HepG2 (cell line): ENCODE measurements around the gene TBC1D5. TPM values are rescaled to one million over a fixed set of nuclear protein-coding genes. Genes with fewer than 3 reads are reported as not detected.

Experiments
- E2F1 ChIP-seq: sonication (generic); formaldehyde crosslinking; IDR thresholded peaks from 2 replicates; pipeline ENCODE4 v1.5.0; 2020; ENCODE audit warnings: missing genetic modification reagents
- EP300 ChIP-seq, 3 experiments: sonication (generic) in 1 of 3; formaldehyde crosslinking in 1 of 3; IDR thresholded peaks; 2 replicates each; pipeline versions ENCODE4 v1.5.1 to v1.6.1; 2011 to 2020; ENCODE audit warnings: low read depth in 2 of 3, low read length in 2 of 3, borderline replicate concordance in 1 of 3, improper control_type of control experiment in 1 of 3, mild to moderate bottlenecking in 1 of 3, missing genetic modification reagents in 1 of 3, moderate library complexity in 1 of 3
- FOXA3 ChIP-seq: IDR thresholded peaks from 2 replicates; pipeline ENCODE4 v1.6.1; 2016; ENCODE audit warnings: missing genetic modification reagents, missing compliant biosample characterization
- HIVEP1 ChIP-seq: sonication (generic); formaldehyde crosslinking; IDR thresholded peaks from 2 replicates; pipeline ENCODE4 v1.4.0; 2020; ENCODE audit warnings: mild to moderate bottlenecking, missing genetic modification reagents
- KDM3A ChIP-seq: IDR thresholded peaks from 2 replicates; pipeline ENCODE4 v1.6.1; 2018; ENCODE audit warnings: low read depth, missing compliant biosample characterization
- MAX ChIP-seq: IDR thresholded peaks from 2 replicates; pipeline ENCODE4 v1.6.1; 2012; ENCODE audit warnings: inconsistent platforms
- POLR2AphosphoS5 ChIP-seq: IDR thresholded peaks from 2 replicates; pipeline ENCODE4 v1.6.1; 2012; ENCODE audit warnings: low read depth, low read length
- PRPF4 ChIP-seq: fragments of 200-400 bp; formaldehyde crosslinking; IDR thresholded peaks from 2 replicates; pipeline ENCODE4 v1.6.1; 2016; ENCODE audit warnings: low read length, low read depth; ENCODE audit not compliant: poor library complexity, severe bottlenecking
- SNAPC2 ChIP-seq: sonication (generic); formaldehyde crosslinking; IDR thresholded peaks from 2 replicates; pipeline ENCODE4 v1.8.1; 2022; ENCODE audit warnings: mild to moderate bottlenecking, missing genetic modification reagents
- TFDP1 ChIP-seq: IDR thresholded peaks from 2 replicates; pipeline ENCODE4 v1.6.1; 2016; ENCODE audit warnings: missing compliant biosample characterization, missing genetic modification reagents, borderline replicate concordance
- ZBTB25 ChIP-seq: IDR thresholded peaks from 2 replicates; pipeline ENCODE4 v1.6.1; 2018; ENCODE audit warnings: missing genetic modification reagents
- ZNF124 ChIP-seq: sonication (generic); formaldehyde crosslinking; IDR thresholded peaks from 2 replicates; pipeline ENCODE4 v1.4.0; 2020; ENCODE audit warnings: missing genetic modification reagents
- ZNF441 ChIP-seq: sonication (generic); formaldehyde crosslinking; IDR thresholded peaks from 2 replicates; pipeline ENCODE4 v1.7.0; 2021; ENCODE audit warnings: missing genetic modification reagents, borderline replicate concordance
- polyA plus RNA-seq, 8 experiments: library from polyadenylated mRNA; depleted of rRNA in 3 of 8; stranded (reverse) in 7 of 8; unstranded in 1 of 8; fragments of >200 nt; fragmentation: Illumina TruSeq in 4 of 8; extraction: Trizol in 4 of 8; gene quantifications; 2 replicates each; pipeline versions ENCODE4 v1.2.1 to v1.2.3, GENCODE V29; 2011 to 2016; ENCODE audit warnings: low read depth in 4 of 8, missing spikeins in 1 of 8, mixed read lengths in 1 of 8; ENCODE audit not compliant: insufficient read depth in 1 of 8
- total RNA-seq, 5 experiments: library from RNA; depleted of rRNA; stranded (reverse); fragments of >200 nt; fragmentation: Illumina TruSeq; extraction: Trizol; gene quantifications; 2 replicates each; pipeline ENCODE4 v1.2.3, GENCODE V29; 2016; ENCODE audit warnings: low read depth in 1 of 5

TBC1D5 gene
- total and polyA plus RNA-seq, 2 of the 13 experiments (the other 11 are each of a cell fraction or from before 2014, with no cell fraction given): 19.2 to 33.3 TPM

GRCh38 chr3:17741621-17742101 lies 770 bp downstream of the TBC1D5 start (continued):
- TF ChIP-seq KDM3A (CRISPR knock-in tag): no peak
- TF ChIP-seq ZNF441 (CRISPR knock-in tag): peak; percentile 53; the same call in 1 of the 2 replicates
- TF ChIP-seq SNAPC2 (CRISPR knock-in tag): 0 out of 2 replicates have a peak, but pooled peaks have one; percentile 30
- no peak for TF ChIP-seq HIVEP1 (CRISPR knock-in tag)
- 0 out of 4 replicates have a peak, but pooled peaks of 1 of the 2 experiments have one; percentile 5 for TF ChIP-seq EP300 (IDR thresholded peaks at IDR 0.05; ENCODE audit: low read depth in 2 of 2, low read length in 2 of 2)
- TF ChIP-seq EP300 (CRISPR knock-in tag; IDR thresholded peaks at IDR 0.05; ENCODE audit: borderline replicate concordance): no peak
- TF ChIP-seq ZBTB25 (CRISPR knock-in tag): 0 out of 2 replicates have a peak, but pooled peaks have one; percentile 5
- 0 out of 2 replicates have a peak, but pooled peaks have one; percentile 28 for TF ChIP-seq POLR2AphosphoS5
- TF ChIP-seq ZNF124 (CRISPR knock-in tag): peak; percentile 81; the same call in 1 of the 2 replicates
- no peak for TF ChIP-seq PRPF4
- TF ChIP-seq MAX: peak; percentile 27; the same call in 1 of the 2 replicates
- no peak for TF ChIP-seq FOXA3 (CRISPR knock-in tag)
- TF ChIP-seq E2F1 (CRISPR knock-in tag): peak; percentile 28; the same call in 1 of the 2 replicates
- TF ChIP-seq TFDP1 (CRISPR knock-in tag): peak; percentile 18; the same call in 1 of the 2 replicates
